H1 (cell line): ENCODE measurements around the gene VPS52. TPM values are rescaled to one million over a fixed set of nuclear protein-coding genes. Genes with fewer than 3 reads are reported as not detected.

ENCODE experiments used
- BCL11A ChIP-seq, 2 experiments: IDR thresholded peaks; one replicate each; pipeline ENCODE4 v1.6.1; 2011; ENCODE audit warnings: low read depth in 2 of 2, low read length in 2 of 2, mild to moderate bottlenecking in 2 of 2
- RAD21 ChIP-seq, 2 experiments: IDR thresholded peaks in 1 of 2; conservative IDR thresholded peaks in 1 of 2; 2 replicates each; pipeline ENCODE4 v1.6.1; 2011; ENCODE audit warnings: low read depth in 2 of 2, low read length in 2 of 2, improper control_type of control experiment in 1 of 2, inconsistent platforms in 1 of 2, mild to moderate bottlenecking in 1 of 2, moderate library complexity in 1 of 2
- polyA plus RNA-seq, 7 experiments: library from polyadenylated mRNA; depleted of rRNA in 3 of 7; stranded (reverse) in 5 of 7; unstranded in 2 of 7; fragments of >200 nt in 5 of 7; fragments of 200-250 nt in 2 of 7; gene quantifications; 1 replicate in 5 of 7; 2 replicates in 1 of 7; 4 replicates in 1 of 7; pipeline versions ENCODE4 v1.2.1 to v1.2.3, GENCODE V29; 2011 to 2013; ENCODE audit warnings: missing spikeins in 2 of 7, mixed read lengths in 2 of 7
- total RNA-seq: library from RNA; stranded (reverse); fragmentation: NEBNext Ultra II Directional; extraction: Animal tissue kit (Norgen Biotek cat#: 25700); gene quantifications from 2 replicates; pipeline ENCODE4 v1.2.1, GENCODE V29; 2021

The VPS52 gene
- total and polyA plus RNA-seq, 2 of the 8 experiments (the other 6 are each of a cell fraction or from before 2014, with no cell fraction given) = 36.5 to 86.3 TPM

DNA sequence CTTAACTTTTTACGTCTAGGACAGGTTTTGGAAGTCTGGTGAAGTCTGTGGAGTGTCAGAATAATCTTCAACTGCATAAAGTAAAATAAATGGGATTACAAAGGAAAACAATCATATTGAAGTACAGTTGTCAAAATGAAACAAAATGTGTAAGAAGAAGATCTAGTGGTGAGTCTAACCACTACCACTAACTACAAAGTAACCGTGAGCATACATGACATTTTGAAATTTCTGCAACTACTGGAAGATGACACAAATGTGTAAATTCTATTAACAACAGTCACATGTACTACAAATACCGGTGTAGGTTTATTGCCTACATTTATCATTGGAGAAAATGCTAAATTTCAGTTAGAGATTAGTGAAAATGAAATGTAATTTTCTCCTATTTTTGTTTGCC, 29.7 kb downstream of the VPS52 start (continued):
- TF ChIP-seq RAD21 (IDR thresholded peaks at IDR 0.05 in 1 of 2, conservative IDR thresholded peaks at IDR 0.05 in 1 of 2; ENCODE audit: low read depth in 2 of 2, low read length in 2 of 2) (no peak), BCL11A (IDR thresholded peaks at IDR 0.05; ENCODE audit: low read depth in 2 of 2, low read length in 2 of 2) (no peak)
- TF ChIP-seq, all 59 proteins: peak for 0
